ENCODE measurements around the gene SEL1L3. TPM values are rescaled to one million over a fixed set of nuclear protein-coding genes. Genes with fewer than 3 reads are reported as not detected.

SEL1L3 gene
- total RNA-seq, 1 donor from 2014 or later = 8.3 TPM

GRCh38 chr4:25770847-25771246 is 91.9 kb downstream of the SEL1L3 start:
- no peaks in the 10 kb centered on the region for H3K36me3 ChIP-seq
- TF ChIP-seq POLR2AphosphoS5 (IDR thresholded peaks at IDR 0.05; ENCODE audit: insufficient read depth in 1 of 2, low read depth in 1 of 2) (no peak), CTCF (IDR thresholded peaks at IDR 0.05) (no peak), POLR2A (IDR thresholded peaks at IDR 0.05) (no peak)
- no peak for DNase-seq (ENCODE audit: extremely low spot score in 2 of 2)
- H3K27ac ChIP-seq = no peak overlapping the region
- intact Hi-C loops (cut with DNase I) = no loop called here
- H3K27me3 ChIP-seq = no peaks in the 10 kb centered on the region
- no peaks in the 10 kb centered on the region for H3K4me1 ChIP-seq
- no peak overlapping the region for H3K4me3 ChIP-seq
- no peaks in the 10 kb centered on the region for H3K9me3 ChIP-seq

- Histone ChIP-seq H3K36me3 (no peaks in the 10 kb centered on the region), H3K9me3 (no peaks in the 10 kb centered on the region), H3K4me3 (no peak overlapping the region), H3K27me3 (no peaks in the 10 kb centered on the region), H3K4me1 (no peaks in the 10 kb centered on the region), H3K27ac (no peak overlapping the region)
- TF ChIP-seq CTCF (IDR thresholded peaks at IDR 0.05) = no peak
- DNase-seq (ENCODE audit: extremely low spot score in 2 of 2) = no peak
- intact Hi-C loops (cut with DNase I) = no loop called here
These were observed 93.5 kb downstream of the SEL1L3 start for GRCh38 chr4:25769251-25769650.

- Histone ChIP-seq H3K27me3 (no peaks in the 10 kb centered on the region), H3K4me1 (no peaks in the 10 kb centered on the region), H3K27ac (no peak overlapping the region), H3K9me3 (no peaks in the 10 kb centered on the region), H3K36me3 (no peaks in the 10 kb centered on the region), H3K4me3 (no peak overlapping the region)
- peak in 1 of 3 experiments; percentile 36 for TF ChIP-seq CTCF (IDR thresholded peaks at IDR 0.05)
- no peak for TF ChIP-seq POLR2AphosphoS5 (IDR thresholded peaks at IDR 0.05; ENCODE audit: insufficient read depth in 1 of 2, low read depth in 1 of 2)
- intact Hi-C loops (cut with DNase I) = no loop called here
- no peak for DNase-seq (ENCODE audit: extremely low spot score in 2 of 2)
These were observed 94.7 kb downstream of the SEL1L3 start for GRCh38 chr4:25767877-25768725.

- intact Hi-C loops (cut with DNase I) = no loop called here
- no peak overlapping the region for H3K4me3 ChIP-seq
- no peaks in the 10 kb centered on the region for H3K9me3 ChIP-seq
- H3K36me3 ChIP-seq = no peaks in the 10 kb centered on the region
- no peak for DNase-seq (ENCODE audit: extremely low spot score in 2 of 2)
- no peak overlapping the region for H3K27ac ChIP-seq
- H3K27me3 ChIP-seq = no peaks in the 10 kb centered on the region
- no peaks in the 10 kb centered on the region for H3K4me1 ChIP-seq
- no peak for TF ChIP-seq CTCF (IDR thresholded peaks at IDR 0.05)
- no peak for TF ChIP-seq POLR2AphosphoS5 (IDR thresholded peaks at IDR 0.05; ENCODE audit: insufficient read depth in 1 of 2, low read depth in 1 of 2)
- no peak for TF ChIP-seq POLR2A (IDR thresholded peaks at IDR 0.05)
These were observed 102.2 kb downstream of the SEL1L3 start for GRCh38 chr4:25760518-25761157.

GRCh38 chr4:25760048-25760447 is 102.7 kb downstream of the SEL1L3 start:
- intact Hi-C loops (cut with DNase I) = no loop called here
- Histone ChIP-seq H3K36me3 (no peaks in the 10 kb centered on the region), H3K27me3 (no peaks in the 10 kb centered on the region), H3K4me3 (no peak overlapping the region), H3K27ac (no peak overlapping the region), H3K9me3 (no peaks in the 10 kb centered on the region), H3K4me1 (no peaks in the 10 kb centered on the region)
- TF ChIP-seq POLR2AphosphoS5 (IDR thresholded peaks at IDR 0.05; ENCODE audit: insufficient read depth in 1 of 2, low read depth in 1 of 2) (no peak), CTCF (IDR thresholded peaks at IDR 0.05) (no peak), POLR2A (IDR thresholded peaks at IDR 0.05) (no peak)
- DNase-seq (ENCODE audit: extremely low spot score in 2 of 2) = no peak
